Ovary (tissue), 9 donors: Measurements from ENCODE around the gene ARID1B. TPM values are rescaled to one million over a fixed set of nuclear protein-coding genes. Genes with fewer than 3 reads are reported as not detected.

Source experiments
- DNase-seq, 5 donors: peaks; one replicate each; pipeline ENCODE4 v3.0.0-alpha.2; 2019 to 2020
- H3K27ac ChIP-seq, 2 donors: fragments of 200-600 bp; one replicate each; pipeline versions ENCODE4 v1.5.1 to v1.8.0; 2019 to 2022
- H3K27me3 ChIP-seq: fragments of 200-600 bp; one replicate; pipeline ENCODE4 v1.8.0; 2022
- H3K36me3 ChIP-seq: fragments of 200-600 bp; sonication (generic); one replicate; pipeline ENCODE4 v1.5.1; 2019
- H3K4me1 ChIP-seq: one replicate; pipeline ENCODE4 v1.8.1; 2013; ENCODE audit warnings: mild to moderate bottlenecking, moderate library complexity; ENCODE audit not compliant: insufficient read depth
- H3K4me3 ChIP-seq: fragments of 200-600 bp; sonication (generic); one replicate; pipeline ENCODE4 v1.5.1; 2017
- H3K9me3 ChIP-seq, 2 donors: fragments of 200-600 bp in 1 of 2; sonication (generic) in 1 of 2; one replicate each; pipeline versions ENCODE4 v1.5.1 to v1.8.1; 2013 to 2019; ENCODE audit warnings: mild to moderate bottlenecking in 1 of 2, moderate library complexity in 1 of 2
- CTCF ChIP-seq, 3 donors: fragments of 450-650 bp in 2 of 3; fragments of 200-600 bp in 1 of 3; IDR thresholded peaks; one replicate each; pipeline versions ENCODE4 v1.5.1 to v1.8.0; 2016 to 2022; ENCODE audit warnings: antibody characterized with exemption in 3 of 3, mild to moderate bottlenecking in 1 of 3
- EP300 ChIP-seq: sonication (generic); formaldehyde crosslinking; IDR thresholded peaks from one replicate; pipeline ENCODE4 v1.6.1; 2017; ENCODE audit warnings: antibody characterized with exemption
- POLR2A ChIP-seq: fragments of 450-650 bp; IDR thresholded peaks from one replicate; pipeline ENCODE4 v1.6.1; 2017; ENCODE audit warnings: antibody characterized with exemption, mild to moderate bottlenecking, moderate library complexity
- WGBS, 3 donors: extraction: QIAGEN DNeasy Blood & Tissue Kit in 1 of 3; methylation state at CpG; one replicate each; pipeline versions ENCODE4 v1.1.5 to v1.1.7; 2013 to 2017; 5-methylcytosine and 5-hydroxymethylcytosine counted together
- intact Hi-C, 4 donors: fragments of 100-400 bp; cut with DNase I; formaldehyde crosslinking; loops; one replicate each; pipeline versions ENCODE4 v1.11.0 to v1.15.1; 2022 to 2023
- polyA plus RNA-seq, 2 donors: library from polyadenylated mRNA; stranded (reverse); fragments of 200-250 nt in 1 of 2; fragments of 350-450 nt in 1 of 2; fragmentation: Illumina TruSeq in 1 of 2; extraction: RNeasy Lipid Tissue Mini Kit (QIAGEN cat#74804) in 1 of 2; gene quantifications; one replicate each; pipeline ENCODE4 v1.2.3, GENCODE V29; 2013 to 2014
- total RNA-seq, 7 donors: library from RNA; depleted of rRNA in 2 of 7; stranded (reverse); fragments of >200 nt in 2 of 7; fragmentation: NEBNext Ultra II Directional in 3 of 7; extraction: Animal tissue kit (Norgen Biotek cat#: 25700) in 3 of 7; gene quantifications; one replicate each; pipeline versions ENCODE4 v1.1.0 to v1.2.4, GENCODE V29; 2016 to 2023
- donor health status: DM: no; HTN: no; CAD: no; lungs with moderate emphysema.
- donor health status: DM: no; HTN: no; CAD: no.
- donor health status: Bipolar disorder and iron deficiency.
- donor health status: DM: yes; HTN: yes; CAD: no.
- donor health status: DM: no; HTN: no; CAD: no.
- donor health status: DM: yes; HTN: yes; CAD: no.

ARID1B gene
- total and polyA plus RNA-seq, 9 donors = 33.2 to 144 (median 105) TPM

- no peak overlapping the region for H3K27ac ChIP-seq
- DNase-seq = no peak
- TF ChIP-seq CTCF (IDR thresholded peaks at IDR 0.05) (no peak), POLR2A (no peak), EP300 (no peak)
- no peaks in the 10 kb centered on the region for H3K4me1 ChIP-seq
- H3K27me3 ChIP-seq = no peaks in the 10 kb centered on the region
- H3K4me3 ChIP-seq = no peak overlapping the region
- no peaks in the 10 kb centered on the region for H3K36me3 ChIP-seq
- WGBS, 3 donors = 97% methylated on average over 11 of the region's 11 CpGs
- H3K9me3 ChIP-seq = no peaks in the 10 kb centered on the region
- intact Hi-C loops = no loop called here
Measured at GRCh38 chr6:157126183-157127098, 349.3 kb downstream of the ARID1B start.

GRCh38 chr6:157128235-157128775 is 351.1 kb downstream of the ARID1B start:
- no peak for TF ChIP-seq CTCF (IDR thresholded peaks at IDR 0.05)
- no peak for TF ChIP-seq EP300
- no peak for TF ChIP-seq POLR2A
- 74 to 81% (median 76%) methylated on average over 5 of the region's 5 CpGs for WGBS, 3 donors
- Histone ChIP-seq H3K4me3 (no peak overlapping the region), H3K27ac (no peak overlapping the region), H3K36me3 (no peaks in the 10 kb centered on the region), H3K9me3 (no peaks in the 10 kb centered on the region), H3K4me1 (no peaks in the 10 kb centered on the region), H3K27me3 (no peaks in the 10 kb centered on the region)
- intact Hi-C loops = no loop called here
- no peak for DNase-seq

GRCh38 chr6:157131250-157131649 is 354.1 kb downstream of the ARID1B start:
- no peak overlapping the region for H3K27ac ChIP-seq
- 84 to 91% (median 86%) methylated on average over 8 of the region's 8 CpGs for WGBS, 3 donors
- no peaks in the 10 kb centered on the region for H3K36me3 ChIP-seq
- H3K4me3 ChIP-seq = no peak overlapping the region
- TF ChIP-seq EP300 (no peak), CTCF (IDR thresholded peaks at IDR 0.05) (no peak), POLR2A (no peak)
- no peaks in the 10 kb centered on the region for H3K9me3 ChIP-seq
- H3K4me1 ChIP-seq = peaks cover 1% of the 10 kb centered on the region
- H3K27me3 ChIP-seq = no peaks in the 10 kb centered on the region
- intact Hi-C loops = no loop called here
- no peak for DNase-seq

GRCh38 chr6:157133856-157134255 is 356.7 kb downstream of the ARID1B start:
- Histone ChIP-seq H3K9me3 (no peaks in the 10 kb centered on the region), H3K27me3 (no peaks in the 10 kb centered on the region), H3K27ac (no peak overlapping the region), H3K4me1 (peaks cover 1% of the 10 kb centered on the region), H3K36me3 (no peaks in the 10 kb centered on the region), H3K4me3 (no peak overlapping the region)
- TF ChIP-seq CTCF (IDR thresholded peaks at IDR 0.05) (no peak), POLR2A (no peak), EP300 (no peak)
- intact Hi-C loops = no loop called here
- no peak for DNase-seq
- WGBS, 3 donors = 94 to 97% (median 94%) methylated on average over 2 of the region's 2 CpGs
